Mononuclear cell (primary cell): ENCODE results near the gene SMIM28. TPM values are rescaled to one million over a fixed set of nuclear protein-coding genes. Genes with fewer than 3 reads are reported as not detected.

Experiments used
- H3K27me3 ChIP-seq: 2 replicates; pipeline ENCODE4 v1.6.0; 2011; ENCODE audit warnings: low read length, control low read depth; ENCODE audit not compliant: insufficient read depth
- H3K4me1 ChIP-seq: 2 replicates; pipeline ENCODE4 v1.5.1; 2011; ENCODE audit warnings: mild to moderate bottlenecking, low read length, control low read depth; ENCODE audit not compliant: insufficient read depth
- H3K4me3 ChIP-seq: 2 replicates; pipeline ENCODE4 v1.5.1; 2011; ENCODE audit warnings: mild to moderate bottlenecking, low read length, moderate library complexity
- H3K9me3 ChIP-seq: 2 replicates; pipeline ENCODE4 v1.5.1; 2011; ENCODE audit warnings: low read depth, mild to moderate bottlenecking, control low read depth, low read length
- total RNA-seq: library from RNA; depleted of rRNA; stranded (reverse); fragments of >200 nt; gene quantifications from one replicate; pipeline ENCODE4 v1.2.3, GENCODE V29; 2012

Gene SMIM28
- total RNA-seq = not detected

- Histone ChIP-seq H3K4me3 (no peak within 1 kb of the TSS), H3K4me1 (no peaks in the 10 kb centered on the region), H3K9me3 (no peaks in the 10 kb centered on the region), H3K27me3 (no peaks in the 10 kb centered on the region)
Measured at GRCh38 chr6:138377844-138378243, at the start of gene SMIM28. Gene SMIM28, plus strand, starts transcription at chr6:138377905. Its CDS starts 168 bp downstream, at chr6:138378073.

- Histone ChIP-seq H3K9me3 (no peaks in the 10 kb centered on the region), H3K4me1 (no peaks in the 10 kb centered on the region), H3K4me3 (no peak overlapping the region), H3K27me3 (no peaks in the 10 kb centered on the region)
Measured at GRCh38 chr6:138328210-138328609, 49.5 kb upstream of the SMIM28 start.

GRCh38 chr6:138330763-138331162 lies 46.9 kb upstream of the SMIM28 start:
- Histone ChIP-seq H3K4me3 (no peak overlapping the region), H3K27me3 (no peaks in the 10 kb centered on the region), H3K9me3 (no peaks in the 10 kb centered on the region), H3K4me1 (no peaks in the 10 kb centered on the region)

- Histone ChIP-seq H3K4me1 (no peaks in the 10 kb centered on the region), H3K4me3 (no peak overlapping the region), H3K9me3 (no peaks in the 10 kb centered on the region), H3K27me3 (no peaks in the 10 kb centered on the region)
Measured at GRCh38 chr6:138331444-138331843, 46.3 kb upstream of the SMIM28 start.

GRCh38 chr6:138331984-138332383 lies 45.7 kb upstream of the SMIM28 start:
- Histone ChIP-seq H3K4me3 (no peak overlapping the region), H3K27me3 (no peaks in the 10 kb centered on the region), H3K9me3 (no peaks in the 10 kb centered on the region), H3K4me1 (no peaks in the 10 kb centered on the region)

GRCh38 chr6:138334000-138334399 lies 43.7 kb upstream of the SMIM28 start:
- H3K4me3 ChIP-seq = no peak overlapping the region
- no peaks in the 10 kb centered on the region for H3K27me3 ChIP-seq
- no peaks in the 10 kb centered on the region for H3K4me1 ChIP-seq
- H3K9me3 ChIP-seq = no peaks in the 10 kb centered on the region

GRCh38 chr6:138334963-138335362 lies 42.7 kb upstream of the SMIM28 start:
- H3K27me3 ChIP-seq = no peaks in the 10 kb centered on the region
- no peaks in the 10 kb centered on the region for H3K9me3 ChIP-seq
- no peak overlapping the region for H3K4me3 ChIP-seq
- H3K4me1 ChIP-seq = no peaks in the 10 kb centered on the region

- Histone ChIP-seq H3K9me3 (no peaks in the 10 kb centered on the region), H3K4me1 (no peaks in the 10 kb centered on the region), H3K4me3 (no peak overlapping the region), H3K27me3 (no peaks in the 10 kb centered on the region)
Measured at GRCh38 chr6:138336221-138336620, 41.5 kb upstream of the SMIM28 start.

GRCh38 chr6:138337076-138337475 lies 40.6 kb upstream of the SMIM28 start:
- Histone ChIP-seq H3K9me3 (no peaks in the 10 kb centered on the region), H3K4me1 (no peaks in the 10 kb centered on the region), H3K4me3 (no peak overlapping the region), H3K27me3 (no peaks in the 10 kb centered on the region)

GRCh38 chr6:138339024-138339423 lies 38.7 kb upstream of the SMIM28 start:
- Histone ChIP-seq H3K4me1 (no peaks in the 10 kb centered on the region), H3K9me3 (no peaks in the 10 kb centered on the region), H3K27me3 (peaks cover 6% of the 10 kb centered on the region), H3K4me3 (no peak overlapping the region)

- Histone ChIP-seq H3K4me1 (no peaks in the 10 kb centered on the region), H3K4me3 (no peak overlapping the region), H3K9me3 (no peaks in the 10 kb centered on the region), H3K27me3 (peaks cover 11% of the 10 kb centered on the region)
Measured at GRCh38 chr6:138341176-138341575, 36.5 kb upstream of the SMIM28 start.

- Histone ChIP-seq H3K9me3 (no peaks in the 10 kb centered on the region), H3K27me3 (peaks cover 11% of the 10 kb centered on the region), H3K4me1 (no peaks in the 10 kb centered on the region), H3K4me3 (no peak overlapping the region)
Measured at GRCh38 chr6:138343112-138343511, 34.6 kb upstream of the SMIM28 start.

GRCh38 chr6:138345565-138346285 lies 32.0 kb upstream of the SMIM28 start:
- Histone ChIP-seq H3K9me3 (no peaks in the 10 kb centered on the region), H3K4me1 (no peaks in the 10 kb centered on the region), H3K4me3 (no peak overlapping the region), H3K27me3 (peaks cover 11% of the 10 kb centered on the region)

GRCh38 chr6:138346302-138347195 lies 31.2 kb upstream of the SMIM28 start:
- peaks cover 11% of the 10 kb centered on the region for H3K27me3 ChIP-seq
- H3K4me1 ChIP-seq = no peaks in the 10 kb centered on the region
- no peak overlapping the region for H3K4me3 ChIP-seq
- no peaks in the 10 kb centered on the region for H3K9me3 ChIP-seq

- Histone ChIP-seq H3K27me3 (peaks cover 5% of the 10 kb centered on the region), H3K4me3 (no peak overlapping the region), H3K9me3 (no peaks in the 10 kb centered on the region), H3K4me1 (no peaks in the 10 kb centered on the region)
Measured at GRCh38 chr6:138347864-138348263, 29.8 kb upstream of the SMIM28 start.
